Measurements from ENCODE around the gene FBXW9.

Gene FBXW9

DNA sequence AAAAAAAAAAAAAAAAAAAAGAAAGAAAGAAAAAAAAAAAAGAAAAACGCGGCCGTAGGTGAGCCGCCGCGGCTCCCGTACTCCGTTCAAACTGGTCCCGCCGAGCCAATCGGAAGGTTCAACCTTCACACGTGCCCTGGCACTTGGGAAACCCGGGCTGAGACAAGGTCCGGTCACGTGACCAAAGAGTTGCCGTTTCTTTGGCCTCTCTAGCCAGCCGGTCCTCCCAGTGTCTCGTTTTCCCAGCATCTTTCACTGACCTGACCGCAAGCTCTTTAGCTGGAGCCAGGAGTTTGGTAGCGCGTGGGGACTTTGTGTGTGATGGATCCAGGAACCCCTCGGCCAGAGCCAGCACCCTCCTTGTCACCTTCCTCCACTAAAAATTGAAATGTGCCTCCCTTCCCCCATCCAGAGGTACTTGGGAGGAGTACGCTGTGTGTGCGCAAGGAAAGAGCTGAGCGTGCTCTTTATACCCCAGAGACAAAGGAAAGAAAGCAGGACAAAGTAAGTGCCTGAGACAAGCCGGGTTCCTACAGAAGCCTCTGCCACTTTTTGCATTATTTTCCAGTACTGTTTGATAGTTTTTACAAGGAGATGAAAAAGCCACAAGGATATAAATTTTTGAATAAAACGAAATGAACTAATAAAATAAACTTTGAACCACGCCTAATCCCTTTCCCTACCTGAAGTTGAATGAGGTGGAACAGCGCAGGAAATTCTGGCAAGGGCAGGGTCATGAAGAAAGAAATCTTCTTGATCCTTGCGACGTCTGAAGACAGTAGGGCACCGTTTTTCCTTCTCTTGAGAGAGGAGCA, 26.3 kb upstream of the FBXW9 start (continued):
- TF ChIP-seq, protein P1, sequence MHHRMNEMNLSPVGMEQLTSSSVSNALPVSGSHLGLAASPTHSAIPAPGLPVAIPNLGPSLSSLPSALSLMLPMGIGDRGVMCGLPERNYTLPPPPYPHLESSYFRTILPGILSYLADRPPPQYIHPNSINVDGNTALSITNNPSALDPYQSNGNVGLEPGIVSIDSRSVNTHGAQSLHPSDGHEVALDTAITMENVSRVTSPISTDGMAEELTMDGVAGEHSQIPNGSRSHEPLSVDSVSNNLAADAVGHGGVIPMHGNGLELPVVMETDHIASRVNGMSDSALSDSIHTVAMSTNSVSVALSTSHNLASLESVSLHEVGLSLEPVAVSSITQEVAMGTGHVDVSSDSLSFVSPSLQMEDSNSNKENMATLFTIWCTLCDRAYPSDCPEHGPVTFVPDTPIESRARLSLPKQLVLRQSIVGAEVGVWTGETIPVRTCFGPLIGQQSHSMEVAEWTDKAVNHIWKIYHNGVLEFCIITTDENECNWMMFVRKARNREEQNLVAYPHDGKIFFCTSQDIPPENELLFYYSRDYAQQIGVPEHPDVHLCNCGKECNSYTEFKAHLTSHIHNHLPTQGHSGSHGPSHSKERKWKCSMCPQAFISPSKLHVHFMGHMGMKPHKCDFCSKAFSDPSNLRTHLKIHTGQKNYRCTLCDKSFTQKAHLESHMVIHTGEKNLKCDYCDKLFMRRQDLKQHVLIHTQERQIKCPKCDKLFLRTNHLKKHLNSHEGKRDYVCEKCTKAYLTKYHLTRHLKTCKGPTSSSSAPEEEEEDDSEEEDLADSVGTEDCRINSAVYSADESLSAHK (tag by site-specific recombination; IDR thresholded peaks at IDR 0.05) = peak; percentile 47
- TF ChIP-seq, protein P2, sequence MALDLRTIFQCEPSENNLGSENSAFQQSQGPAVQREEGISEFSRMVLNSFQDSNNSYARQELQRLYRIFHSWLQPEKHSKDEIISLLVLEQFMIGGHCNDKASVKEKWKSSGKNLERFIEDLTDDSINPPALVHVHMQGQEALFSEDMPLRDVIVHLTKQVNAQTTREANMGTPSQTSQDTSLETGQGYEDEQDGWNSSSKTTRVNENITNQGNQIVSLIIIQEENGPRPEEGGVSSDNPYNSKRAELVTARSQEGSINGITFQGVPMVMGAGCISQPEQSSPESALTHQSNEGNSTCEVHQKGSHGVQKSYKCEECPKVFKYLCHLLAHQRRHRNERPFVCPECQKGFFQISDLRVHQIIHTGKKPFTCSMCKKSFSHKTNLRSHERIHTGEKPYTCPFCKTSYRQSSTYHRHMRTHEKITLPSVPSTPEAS (tag by site-specific recombination; IDR thresholded peaks at IDR 0.05) = no peak
- TF ChIP-seq ZBTB20 (tag by site-specific recombination; IDR thresholded peaks at IDR 0.05) (peak; percentile 68), ZNF654 (tag by site-specific recombination; IDR thresholded peaks at IDR 0.05; ENCODE audit: low read depth) (no peak), ZNF10 (tag by site-specific recombination; IDR thresholded peaks at IDR 0.05) (no peak), ZBTB8A (tag by site-specific recombination; IDR thresholded peaks at IDR 0.05) (peak; percentile 72), SP7 (tag by site-specific recombination; IDR thresholded peaks at IDR 0.05) (peak; percentile 84), ZSCAN16 (tag by site-specific recombination; IDR thresholded peaks at IDR 0.05) (no peak), ZNF629 (tag by site-specific recombination; IDR thresholded peaks at IDR 0.05) (peak; percentile 85), KLF16 (tag by site-specific recombination; IDR thresholded peaks at IDR 0.05) (peak; percentile 65), ZBTB17 (tag by site-specific recombination; IDR thresholded peaks at IDR 0.05) (peak; percentile 56), ZBTB1 (tag by site-specific recombination; IDR thresholded peaks at IDR 0.05) (0 out of 2 replicates have a peak, but pooled peaks have one; percentile 38), KLF8 (tag by site-specific recombination; IDR thresholded peaks at IDR 0.05) (peak; percentile 87), SP3 (tag by site-specific recombination; IDR thresholded peaks at IDR 0.05) (peak; percentile 58), ZNF391 (tag by site-specific recombination; IDR thresholded peaks at IDR 0.05; ENCODE audit: borderline replicate concordance, low read depth) (peak; percentile 84; the same call in 1 of the 2 replicates), ZNF600 (tag by site-specific recombination; IDR thresholded peaks at IDR 0.05) (peak; percentile 92)
- TF ChIP-seq, protein P3, sequence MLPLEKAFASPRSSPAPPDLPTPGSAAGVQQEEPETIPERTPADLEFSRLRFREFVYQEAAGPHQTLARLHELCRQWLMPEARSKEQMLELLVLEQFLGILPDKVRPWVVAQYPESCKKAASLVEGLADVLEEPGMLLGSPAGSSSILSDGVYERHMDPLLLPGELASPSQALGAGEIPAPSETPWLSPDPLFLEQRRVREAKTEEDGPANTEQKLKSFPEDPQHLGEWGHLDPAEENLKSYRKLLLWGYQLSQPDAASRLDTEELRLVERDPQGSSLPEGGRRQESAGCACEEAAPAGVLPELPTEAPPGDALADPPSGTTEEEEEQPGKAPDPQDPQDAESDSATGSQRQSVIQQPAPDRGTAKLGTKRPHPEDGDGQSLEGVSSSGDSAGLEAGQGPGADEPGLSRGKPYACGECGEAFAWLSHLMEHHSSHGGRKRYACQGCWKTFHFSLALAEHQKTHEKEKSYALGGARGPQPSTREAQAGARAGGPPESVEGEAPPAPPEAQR (tag by site-specific recombination; IDR thresholded peaks at IDR 0.05) = 0 out of 2 replicates have a peak, but pooled peaks have one; percentile 27
- TF ChIP-seq, protein P4, sequence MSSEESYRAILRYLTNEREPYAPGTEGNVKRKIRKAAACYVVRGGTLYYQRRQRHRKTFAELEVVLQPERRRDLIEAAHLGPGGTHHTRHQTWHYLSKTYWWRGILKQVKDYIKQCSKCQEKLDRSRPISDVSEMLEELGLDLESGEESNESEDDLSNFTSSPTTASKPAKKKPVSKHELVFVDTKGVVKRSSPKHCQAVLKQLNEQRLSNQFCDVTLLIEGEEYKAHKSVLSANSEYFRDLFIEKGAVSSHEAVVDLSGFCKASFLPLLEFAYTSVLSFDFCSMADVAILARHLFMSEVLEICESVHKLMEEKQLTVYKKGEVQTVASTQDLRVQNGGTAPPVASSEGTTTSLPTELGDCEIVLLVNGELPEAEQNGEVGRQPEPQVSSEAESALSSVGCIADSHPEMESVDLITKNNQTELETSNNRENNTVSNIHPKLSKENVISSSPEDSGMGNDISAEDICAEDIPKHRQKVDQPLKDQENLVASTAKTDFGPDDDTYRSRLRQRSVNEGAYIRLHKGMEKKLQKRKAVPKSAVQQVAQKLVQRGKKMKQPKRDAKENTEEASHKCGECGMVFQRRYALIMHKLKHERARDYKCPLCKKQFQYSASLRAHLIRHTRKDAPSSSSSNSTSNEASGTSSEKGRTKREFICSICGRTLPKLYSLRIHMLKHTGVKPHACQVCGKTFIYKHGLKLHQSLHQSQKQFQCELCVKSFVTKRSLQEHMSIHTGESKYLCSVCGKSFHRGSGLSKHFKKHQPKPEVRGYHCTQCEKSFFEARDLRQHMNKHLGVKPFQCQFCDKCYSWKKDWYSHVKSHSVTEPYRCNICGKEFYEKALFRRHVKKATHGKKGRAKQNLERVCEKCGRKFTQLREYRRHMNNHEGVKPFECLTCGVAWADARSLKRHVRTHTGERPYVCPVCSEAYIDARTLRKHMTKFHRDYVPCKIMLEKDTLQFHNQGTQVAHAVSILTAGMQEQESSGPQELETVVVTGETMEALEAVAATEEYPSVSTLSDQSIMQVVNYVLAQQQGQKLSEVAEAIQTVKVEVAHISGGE (tag by site-specific recombination; conservative IDR thresholded peaks at IDR 0.05; ENCODE audit: low read depth) = peak; percentile 83
- TF ChIP-seq, protein P5, sequence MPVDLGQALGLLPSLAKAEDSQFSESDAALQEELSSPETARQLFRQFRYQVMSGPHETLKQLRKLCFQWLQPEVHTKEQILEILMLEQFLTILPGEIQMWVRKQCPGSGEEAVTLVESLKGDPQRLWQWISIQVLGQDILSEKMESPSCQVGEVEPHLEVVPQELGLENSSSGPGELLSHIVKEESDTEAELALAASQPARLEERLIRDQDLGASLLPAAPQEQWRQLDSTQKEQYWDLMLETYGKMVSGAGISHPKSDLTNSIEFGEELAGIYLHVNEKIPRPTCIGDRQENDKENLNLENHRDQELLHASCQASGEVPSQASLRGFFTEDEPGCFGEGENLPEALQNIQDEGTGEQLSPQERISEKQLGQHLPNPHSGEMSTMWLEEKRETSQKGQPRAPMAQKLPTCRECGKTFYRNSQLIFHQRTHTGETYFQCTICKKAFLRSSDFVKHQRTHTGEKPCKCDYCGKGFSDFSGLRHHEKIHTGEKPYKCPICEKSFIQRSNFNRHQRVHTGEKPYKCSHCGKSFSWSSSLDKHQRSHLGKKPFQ (tag by site-specific recombination; IDR thresholded peaks at IDR 0.05) = peak; percentile 42; the same call in 1 of the 2 replicates
- TF ChIP-seq, protein P6, sequence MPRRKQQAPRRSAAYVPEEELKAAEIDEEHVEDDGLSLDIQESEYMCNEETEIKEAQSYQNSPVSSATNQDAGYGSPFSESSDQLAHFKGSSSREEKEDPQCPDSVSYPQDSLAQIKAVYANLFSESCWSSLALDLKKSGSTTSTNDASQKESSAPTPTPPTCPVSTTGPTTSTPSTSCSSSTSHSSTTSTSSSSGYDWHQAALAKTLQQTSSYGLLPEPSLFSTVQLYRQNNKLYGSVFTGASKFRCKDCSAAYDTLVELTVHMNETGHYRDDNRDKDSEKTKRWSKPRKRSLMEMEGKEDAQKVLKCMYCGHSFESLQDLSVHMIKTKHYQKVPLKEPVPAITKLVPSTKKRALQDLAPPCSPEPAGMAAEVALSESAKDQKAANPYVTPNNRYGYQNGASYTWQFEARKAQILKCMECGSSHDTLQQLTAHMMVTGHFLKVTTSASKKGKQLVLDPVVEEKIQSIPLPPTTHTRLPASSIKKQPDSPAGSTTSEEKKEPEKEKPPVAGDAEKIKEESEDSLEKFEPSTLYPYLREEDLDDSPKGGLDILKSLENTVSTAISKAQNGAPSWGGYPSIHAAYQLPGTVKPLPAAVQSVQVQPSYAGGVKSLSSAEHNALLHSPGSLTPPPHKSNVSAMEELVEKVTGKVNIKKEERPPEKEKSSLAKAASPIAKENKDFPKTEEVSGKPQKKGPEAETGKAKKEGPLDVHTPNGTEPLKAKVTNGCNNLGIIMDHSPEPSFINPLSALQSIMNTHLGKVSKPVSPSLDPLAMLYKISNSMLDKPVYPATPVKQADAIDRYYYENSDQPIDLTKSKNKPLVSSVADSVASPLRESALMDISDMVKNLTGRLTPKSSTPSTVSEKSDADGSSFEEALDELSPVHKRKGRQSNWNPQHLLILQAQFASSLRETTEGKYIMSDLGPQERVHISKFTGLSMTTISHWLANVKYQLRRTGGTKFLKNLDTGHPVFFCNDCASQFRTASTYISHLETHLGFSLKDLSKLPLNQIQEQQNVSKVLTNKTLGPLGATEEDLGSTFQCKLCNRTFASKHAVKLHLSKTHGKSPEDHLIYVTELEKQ (tag by site-specific recombination; IDR thresholded peaks at IDR 0.05; ENCODE audit: borderline replicate concordance) = peak; percentile 65; the same call in 1 of the 2 replicates
